HG02970 (cell line): ENCODE measurements around the gene GATB.
"Not testable (repeated sequence)": the region's sequence is repeated elsewhere in the genome, so short reads cannot be mapped to it uniquely, and the experiment has no call there.

ENCODE experiments used
- ATAC-seq: cut with Tn5 transposase; IDR thresholded peaks from one replicate; pipeline ENCODE4 v1.9.1; 2021; ENCODE audit warnings: mild to moderate bottlenecking, moderate library complexity, moderate number of reproducible peaks; ENCODE audit not compliant: unreplicated experiment, low FRiP score

GATB gene

GRCh38 chr4:151736852-151737251 lies 24.0 kb downstream of the GATB start:
- ATAC-seq, result not testable (repeated sequence)

- no peak for ATAC-seq
These were observed 24.4 kb downstream of the GATB start for GRCh38 chr4:151736361-151736760.

DNA sequence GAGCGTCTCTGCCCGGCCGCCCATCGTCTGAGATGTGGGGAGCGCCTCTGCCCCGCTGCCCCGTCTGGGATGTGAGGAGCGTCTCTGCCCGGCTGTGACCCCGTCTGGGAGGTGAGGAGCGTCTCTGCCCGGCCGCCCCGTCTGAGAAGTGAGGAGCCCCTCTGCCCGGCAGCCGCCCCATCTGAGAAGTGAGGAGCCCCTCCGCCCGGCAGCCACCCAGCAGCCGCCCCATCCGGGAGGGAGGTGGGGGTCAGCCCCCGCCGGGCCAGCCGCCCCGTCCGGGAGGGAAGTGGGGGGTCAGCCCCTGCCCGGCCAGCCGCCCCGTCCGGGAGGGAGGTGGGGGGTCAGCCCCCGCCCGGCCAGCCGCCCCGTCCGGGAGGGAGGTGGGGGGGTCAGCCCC lies 29.1 kb downstream of the GATB start:
- ATAC-seq, result not testable (repeated sequence)

DNA sequence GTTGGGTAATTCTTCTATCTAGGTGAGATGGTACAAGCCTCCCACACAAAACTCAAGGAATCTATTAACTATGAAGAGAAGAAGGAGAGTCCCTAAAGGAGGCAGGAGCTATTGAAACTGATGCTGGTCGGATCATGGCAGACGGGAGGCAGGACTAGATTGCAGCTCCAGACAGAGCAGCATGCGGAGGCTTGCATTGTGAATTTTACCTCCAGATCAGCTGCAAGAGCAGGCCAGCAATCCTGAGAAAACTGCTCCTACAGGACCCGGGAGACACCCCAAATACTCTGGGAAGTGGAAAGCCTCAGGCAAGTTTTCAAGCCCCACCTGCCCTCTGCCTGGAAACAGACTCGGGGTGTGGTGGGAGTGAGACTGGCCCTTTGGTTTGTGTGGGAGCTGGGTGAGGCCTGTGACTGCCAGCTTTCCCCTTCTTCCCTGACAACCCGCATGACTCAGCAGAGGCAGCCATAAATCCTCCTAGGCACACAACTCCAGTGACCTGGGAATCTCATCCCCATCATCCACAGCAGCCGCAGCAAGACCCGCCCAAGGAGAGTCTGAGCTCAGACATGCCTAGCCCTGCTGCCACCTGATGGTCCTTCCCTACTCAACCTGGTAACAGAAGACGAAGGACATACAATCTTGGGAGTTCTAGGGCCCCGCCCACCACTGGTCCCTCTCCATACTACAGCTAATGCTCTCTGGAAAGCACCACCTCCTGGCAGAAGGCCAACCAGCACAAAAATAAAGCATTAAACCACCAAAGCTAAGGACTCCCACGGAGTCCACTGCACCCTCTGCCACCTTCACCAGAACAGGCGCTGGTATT lies 30.9 kb downstream of the GATB start:
- ATAC-seq, result no peak

DNA sequence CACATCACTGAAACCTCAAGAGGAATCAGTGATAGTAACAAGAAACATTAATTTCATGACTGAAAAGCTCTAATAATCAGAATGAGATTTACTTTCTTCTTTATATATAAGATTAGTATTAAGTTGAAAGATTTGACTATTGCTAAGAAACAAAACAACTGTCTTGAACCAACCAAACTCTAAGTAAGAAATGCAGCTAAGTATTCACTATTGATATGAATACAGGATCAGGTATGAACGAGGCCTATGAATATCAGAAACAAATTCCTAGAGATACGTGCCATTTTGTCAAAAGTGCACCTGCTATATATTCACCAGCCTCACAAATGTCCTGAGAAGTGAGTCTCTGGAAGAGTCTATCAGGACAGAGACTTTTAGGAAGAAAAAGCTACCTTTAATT lies 32.1 kb downstream of the GATB start:
- ATAC-seq, result no peak

DNA sequence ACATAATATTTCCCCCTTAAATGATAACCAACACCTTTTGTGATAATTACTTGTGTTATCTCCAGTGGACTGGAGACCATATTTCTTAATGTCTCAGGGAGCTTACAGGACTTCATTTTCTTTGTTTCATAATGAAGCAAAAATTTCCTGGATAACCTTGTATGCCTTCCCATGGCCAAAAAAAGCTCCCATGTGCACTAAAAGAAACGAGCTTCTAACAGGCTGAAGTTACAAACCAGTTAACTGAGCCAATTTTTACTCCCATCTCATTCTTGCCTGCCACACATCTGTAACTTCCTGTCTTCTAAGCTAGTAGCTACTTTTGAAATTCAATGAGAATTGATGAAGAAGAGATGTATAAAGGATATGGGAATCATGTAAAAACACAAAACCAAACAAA lies 32.8 kb downstream of the GATB start:
- no peak for ATAC-seq

DNA sequence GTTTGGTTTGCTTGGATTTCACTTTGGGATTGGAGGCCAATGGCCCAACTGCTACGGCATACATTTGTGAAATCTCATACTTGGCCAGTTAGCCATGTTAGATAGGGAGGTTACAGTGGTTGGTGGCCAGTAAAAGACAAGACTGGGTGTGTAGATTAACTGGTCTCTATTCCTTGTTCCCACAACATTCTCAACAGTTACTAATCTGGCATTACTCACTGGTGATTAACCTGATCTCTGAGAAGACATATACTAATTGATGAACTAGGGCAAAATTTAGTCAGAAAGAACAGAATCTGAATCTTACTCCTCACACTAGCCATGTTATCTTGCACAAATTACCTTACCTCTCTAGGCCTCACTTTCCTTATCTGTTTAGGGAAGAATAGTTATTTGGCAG lies 33.4 kb downstream of the GATB start:
- no peak for ATAC-seq

DNA sequence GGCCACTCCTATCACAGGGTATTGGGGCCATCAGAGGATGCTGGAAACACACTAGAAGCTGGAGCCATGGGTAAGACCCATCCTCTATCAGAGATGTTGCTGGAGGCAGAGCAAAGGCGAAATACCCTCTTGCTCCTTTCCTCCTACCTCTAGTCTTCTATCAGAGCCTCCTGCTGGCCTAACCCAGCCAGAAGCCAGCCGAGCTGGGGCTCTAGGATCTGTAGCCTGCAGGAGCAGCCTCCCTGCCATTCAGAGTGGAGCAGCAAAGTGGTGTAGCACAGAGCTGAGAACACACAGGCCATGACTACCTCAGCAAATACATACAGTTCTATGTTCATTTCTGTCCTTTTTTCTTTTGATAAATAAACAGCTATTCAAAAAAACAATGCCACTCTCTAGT lies 35.7 kb downstream of the GATB start:
- no peak for ATAC-seq

GRCh38 chr4:151721916-151722315 lies 38.9 kb downstream of the GATB start:
- ATAC-seq, result no peak

DNA sequence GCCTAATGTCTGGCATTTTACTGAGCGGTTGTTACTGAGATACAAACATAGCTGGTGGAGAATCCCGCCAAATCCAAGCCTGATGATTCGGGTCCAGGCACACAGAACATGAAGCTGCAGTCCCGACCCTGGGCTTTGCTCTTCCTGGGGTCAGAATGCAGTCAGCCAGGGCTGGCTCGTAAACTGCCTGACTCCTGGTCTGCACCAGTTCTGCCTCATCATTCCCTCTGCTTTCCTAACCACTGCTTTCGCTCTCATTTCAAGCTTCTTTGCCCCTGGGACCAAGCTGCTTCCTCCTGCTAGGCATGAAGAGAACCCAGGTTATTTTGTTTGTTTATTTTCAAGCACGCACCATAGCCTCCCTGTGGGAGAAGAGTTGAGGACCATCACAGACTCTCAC lies 39.3 kb downstream of the GATB start:
- ATAC-seq, result no peak

GRCh38 chr4:151719956-151720334 lies 40.9 kb downstream of the GATB start:
- ATAC-seq, result no peak

DNA sequence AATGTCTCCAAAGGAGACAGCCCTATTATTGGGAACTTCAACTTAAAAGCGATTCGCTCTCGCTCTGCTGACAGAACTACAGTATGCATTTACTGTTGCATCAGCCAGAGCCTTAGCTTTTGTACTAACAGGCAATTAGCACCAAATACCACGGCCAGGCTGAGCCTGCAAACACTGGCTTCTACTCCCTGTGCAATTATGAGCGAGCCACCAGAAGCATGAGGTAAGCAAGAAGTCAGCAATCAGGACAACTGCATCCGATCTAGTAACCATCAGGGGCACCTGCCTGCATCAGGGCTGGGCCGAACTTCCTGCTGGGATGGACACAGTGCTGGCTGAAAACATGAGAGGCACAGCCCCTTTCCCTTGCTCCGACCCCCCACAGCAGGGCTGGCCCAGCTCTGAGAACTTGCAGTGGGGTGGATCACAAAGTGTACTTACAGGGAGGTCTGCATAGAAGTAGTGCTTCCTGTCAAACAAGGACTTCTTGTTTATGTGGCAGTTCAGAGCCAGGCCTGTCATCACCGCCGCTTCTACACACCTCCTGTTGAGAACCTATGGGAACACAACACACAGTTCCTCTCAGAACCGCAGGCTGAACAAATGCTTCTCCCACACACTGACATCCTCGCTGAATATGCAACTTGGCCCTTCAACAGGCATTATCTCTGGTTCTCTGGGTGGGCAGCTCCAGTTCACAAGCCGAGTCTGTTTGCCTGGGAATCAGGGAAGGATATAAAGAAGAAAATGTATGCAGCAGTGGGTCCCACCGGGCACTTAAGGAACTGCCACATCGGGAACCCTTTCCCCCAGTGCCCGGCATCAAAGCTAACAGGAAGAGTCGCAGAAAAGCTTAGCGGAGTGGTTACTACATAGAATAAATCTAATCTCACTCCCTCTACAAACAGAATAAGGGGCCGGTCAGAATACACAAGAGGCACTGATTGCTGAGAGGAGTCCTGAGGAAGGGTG lies 41.5 kb downstream of the GATB start:
- no peak for ATAC-seq

DNA sequence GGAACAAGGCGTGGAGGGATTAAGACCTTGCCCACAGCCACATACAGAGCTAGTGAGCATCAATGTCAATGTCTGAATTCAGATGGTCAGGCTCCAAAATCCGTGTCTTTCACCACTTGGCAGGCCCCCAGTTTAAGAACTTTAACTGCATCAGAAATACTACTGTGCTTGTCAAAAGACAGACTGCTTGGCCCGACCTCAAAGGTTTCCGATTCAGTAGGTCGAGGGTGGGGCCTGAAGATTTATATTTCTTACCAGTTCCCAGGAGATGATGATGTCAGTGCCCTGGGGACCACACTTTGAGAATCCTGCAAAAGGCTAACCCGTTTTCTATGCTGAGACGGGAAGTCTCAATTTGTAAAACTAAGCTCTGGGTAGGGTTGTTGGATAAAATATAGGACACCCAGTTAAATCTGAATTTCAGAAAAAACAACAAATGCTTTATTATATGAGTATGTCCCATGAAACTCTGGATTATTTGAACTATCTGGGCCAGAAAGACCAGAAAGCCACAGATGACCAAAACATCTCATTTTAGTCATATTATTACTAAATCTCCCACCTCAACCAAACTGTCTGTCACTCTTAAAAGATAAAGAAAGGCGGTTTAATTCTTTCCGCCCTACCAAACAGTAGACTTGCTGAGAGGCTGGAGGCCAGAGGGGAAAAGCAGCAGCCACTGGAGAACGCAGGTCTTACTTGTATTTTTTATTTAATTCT lies 42.7 kb downstream of the GATB start:
- ATAC-seq, result no peak

DNA sequence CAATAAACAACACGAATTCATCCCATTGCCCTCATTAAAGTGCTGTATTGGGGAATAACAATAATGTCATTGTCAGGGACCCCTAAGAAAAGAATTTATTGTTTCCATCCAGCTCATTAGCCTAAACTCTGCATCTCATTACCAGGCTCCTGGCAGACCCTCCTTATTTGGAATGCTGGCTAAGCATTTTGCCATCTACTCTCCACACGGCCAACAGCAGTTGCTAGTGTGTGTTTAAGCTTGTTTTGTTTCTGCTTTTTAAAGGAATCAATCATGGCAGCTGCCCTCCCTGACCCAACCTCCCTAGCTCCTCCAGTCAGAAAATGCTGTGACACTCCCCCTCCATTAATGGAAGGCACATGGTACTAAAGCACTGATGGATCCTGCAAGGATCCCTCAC lies 43.5 kb downstream of the GATB start:
- ATAC-seq, result no peak

- no peak for ATAC-seq
These were observed 44.5 kb downstream of the GATB start for GRCh38 chr4:151716324-151716723.

DNA sequence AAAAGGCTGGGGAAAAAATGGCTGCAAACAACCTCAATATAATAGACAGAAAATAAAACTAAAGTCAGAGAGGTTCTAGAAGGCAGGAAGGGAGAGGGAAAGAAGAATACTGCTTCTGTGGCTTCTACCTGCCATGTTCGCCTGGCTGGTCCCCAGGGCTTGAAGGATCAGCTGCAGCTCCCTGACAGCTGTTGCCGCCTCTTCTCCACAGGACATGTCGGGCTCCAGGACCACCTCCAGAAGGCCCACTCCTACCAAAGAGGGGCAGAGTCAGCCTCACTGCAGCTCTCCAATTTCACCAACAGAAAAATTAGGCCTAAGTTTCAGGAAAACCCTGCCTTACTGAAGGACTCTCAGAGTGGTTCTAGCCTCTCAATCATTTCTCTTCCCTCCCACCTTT lies 44.9 kb downstream of the GATB start:
- no peak for ATAC-seq

DNA sequence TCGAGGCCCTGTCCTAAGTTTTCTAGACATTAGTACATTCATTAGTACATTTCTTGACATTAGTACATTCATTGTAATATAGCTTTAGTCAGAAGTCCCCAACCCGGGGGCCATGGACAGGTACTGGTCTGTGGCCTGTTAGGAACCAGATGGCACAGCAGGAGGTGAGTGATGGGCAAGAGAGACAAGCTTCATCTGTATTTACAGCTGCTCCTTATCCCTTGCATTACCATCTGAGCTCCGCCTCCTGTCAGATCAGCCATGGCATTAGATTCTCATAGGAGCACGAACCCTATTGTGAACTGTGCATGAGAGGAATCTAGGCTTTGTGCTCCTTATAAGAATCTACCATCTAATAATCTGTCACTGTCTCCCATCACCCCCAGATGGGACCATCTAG lies 48.0 kb downstream of the GATB start:
- ATAC-seq, result no peak

DNA sequence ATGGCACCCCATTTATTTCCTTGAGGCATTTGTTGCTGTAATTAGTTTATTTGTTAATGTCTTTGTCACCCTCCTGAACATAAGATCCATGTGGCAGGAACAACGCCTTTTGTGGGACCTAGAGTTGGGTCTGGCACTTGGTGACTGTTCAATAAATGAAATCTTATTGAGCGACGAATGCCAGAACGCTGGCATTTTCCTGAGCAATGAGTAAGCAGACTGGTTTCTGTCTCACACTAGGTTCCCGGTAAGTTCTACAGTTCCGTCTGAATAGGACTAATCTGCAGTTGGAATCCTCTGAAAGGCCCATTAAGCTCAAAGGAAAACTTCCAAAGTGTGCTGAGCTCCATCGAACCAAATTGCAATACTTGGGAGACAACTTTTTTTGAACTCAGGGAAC lies 49.2 kb downstream of the GATB start:
- ATAC-seq, result no peak

DNA sequence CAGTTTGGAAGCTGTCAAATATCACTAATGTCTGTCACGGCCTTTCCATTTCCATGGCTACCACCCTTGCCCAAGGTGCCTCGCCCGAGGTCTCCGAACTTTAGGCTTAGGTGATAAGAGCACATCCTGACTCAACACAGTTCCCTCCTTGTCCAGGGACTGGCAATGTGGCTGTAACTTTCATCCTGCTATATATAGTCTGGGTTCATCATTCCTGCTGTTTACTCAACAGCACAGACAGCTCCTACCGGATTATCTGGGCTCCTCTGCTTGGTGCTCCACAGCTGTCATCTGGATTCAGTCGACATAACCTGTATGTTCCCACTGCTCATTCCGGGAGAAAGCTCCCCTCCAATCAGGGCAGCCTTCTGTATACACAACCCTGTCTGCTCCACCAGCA lies 51.2 kb downstream of the GATB start:
- ATAC-seq, result no peak

GRCh38 chr4:151709071-151709470 lies 51.7 kb downstream of the GATB start:
- ATAC-seq, result no peak

DNA sequence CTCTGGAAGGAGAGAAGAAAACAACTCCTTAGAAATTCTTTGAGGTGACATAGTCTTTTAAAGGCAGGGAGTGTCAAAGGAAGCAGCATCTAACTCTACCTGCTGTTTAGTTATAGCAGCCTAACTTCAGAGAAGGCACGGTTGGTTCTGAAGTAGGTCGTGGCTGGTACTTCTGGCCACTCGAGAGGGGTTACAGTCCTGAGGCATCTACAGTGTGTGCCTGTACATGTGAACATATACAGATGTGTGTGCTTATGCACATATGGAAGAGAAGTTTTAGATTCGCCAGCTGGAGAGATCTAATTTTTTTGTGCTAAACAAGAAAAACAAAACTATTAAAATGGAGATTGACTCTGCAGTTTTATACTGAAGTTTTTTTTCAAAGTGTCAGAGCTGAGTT lies 52.7 kb downstream of the GATB start:
- ATAC-seq, result no peak
